GM19193 (cell line): Measurements from ENCODE around the gene TRAP1.

Experiments
- POLR2A ChIP-seq: IDR thresholded peaks from 4 replicates; pipeline ENCODE4 v1.6.1; 2011; ENCODE audit not compliant: insufficient read depth, insufficient read length; ENCODE audit errors: extremely low read depth

Gene TRAP1

GRCh38 chr16:3729161-3730112, 12.1 kb upstream of the TRAP1 start:
- no peak for TF ChIP-seq POLR2A

DNA sequence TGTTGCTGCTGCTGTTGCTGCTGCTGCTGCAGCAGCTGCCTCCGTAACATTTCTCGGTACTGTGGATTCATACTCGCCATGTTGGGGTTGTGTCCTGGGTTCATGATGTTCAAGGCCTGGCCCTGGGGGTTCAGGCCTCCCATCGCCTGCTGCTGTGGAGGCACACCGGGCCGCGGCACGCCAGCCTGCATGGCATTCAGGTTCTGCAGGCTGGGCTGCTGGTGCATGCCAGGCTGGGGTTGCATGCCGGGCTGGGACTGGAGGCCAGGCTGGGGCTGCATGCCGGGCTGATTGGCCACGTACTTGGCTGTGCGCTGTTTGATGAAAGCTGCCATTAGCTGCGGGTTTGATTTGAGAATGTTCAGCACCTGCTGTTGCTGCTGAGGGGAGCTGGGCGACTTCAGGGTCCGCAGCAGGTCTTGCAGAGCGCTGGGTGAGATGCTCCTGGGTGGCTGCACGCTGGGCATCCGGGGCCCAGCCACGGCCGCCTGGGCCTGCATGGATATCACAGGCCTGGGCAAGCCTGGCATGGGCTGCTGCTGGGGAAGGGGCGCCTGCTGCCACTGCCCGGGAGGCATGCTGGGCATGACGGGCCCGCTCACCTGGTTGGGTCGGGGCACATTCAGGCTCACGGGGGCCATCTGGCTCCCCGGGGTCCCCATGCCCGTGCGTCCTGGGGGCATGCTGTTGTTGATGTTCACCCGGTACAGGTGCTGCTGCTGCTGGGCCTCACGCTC, 11.3 kb upstream of the TRAP1 start:
- TF ChIP-seq POLR2A: no peak

DNA sequence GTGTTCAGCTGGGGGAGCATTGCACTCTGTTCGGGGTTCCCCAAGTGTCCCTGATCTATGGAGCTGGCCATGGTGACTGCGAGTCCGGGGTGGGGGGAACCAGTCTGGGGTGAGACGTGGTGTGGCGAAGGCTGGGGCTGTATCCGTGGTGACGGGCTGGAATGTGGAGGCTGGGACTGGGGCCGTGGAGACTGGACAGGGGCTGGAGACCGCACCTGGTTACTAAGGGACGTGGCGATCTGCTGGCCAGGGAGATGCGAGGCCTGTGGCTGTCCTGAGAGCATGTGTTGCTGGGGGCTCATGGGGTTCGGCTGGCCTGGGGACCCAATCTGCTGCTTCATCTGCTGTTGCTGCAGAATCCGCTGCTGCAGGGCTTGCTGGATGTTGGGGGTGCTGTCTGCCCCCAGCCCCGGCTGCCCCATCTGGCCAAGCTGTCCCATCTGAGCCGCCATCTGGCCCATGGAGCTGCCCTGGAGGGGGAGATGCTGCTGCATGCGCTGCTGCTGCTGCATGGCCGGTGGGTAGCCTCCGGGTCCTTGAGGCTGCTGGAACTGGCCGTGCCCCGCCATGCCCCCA, 10.6 kb upstream of the TRAP1 start:
- TF ChIP-seq POLR2A: no peak

GRCh38 chr16:3726021-3726687, 8.8 kb upstream of the TRAP1 start:
- TF ChIP-seq POLR2A: no peak

DNA sequence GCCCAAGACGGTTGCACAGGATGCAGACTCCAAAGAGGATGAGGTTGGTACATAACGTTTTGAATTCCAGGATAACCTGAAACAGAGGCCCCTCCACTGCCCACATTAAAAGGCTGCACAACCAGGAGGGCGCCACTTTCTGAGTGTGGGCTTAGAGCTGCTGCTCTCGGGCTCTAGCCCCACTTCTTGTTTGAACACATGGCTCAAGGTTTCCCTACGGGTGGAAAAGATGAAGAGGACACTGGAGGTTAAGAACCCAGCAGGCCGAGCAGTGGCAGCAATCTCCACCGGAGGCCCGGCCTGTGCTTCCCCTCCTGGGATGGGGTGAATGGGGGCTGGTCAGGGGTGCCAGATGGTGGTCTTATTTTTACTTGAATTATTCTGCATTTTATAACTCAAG, 8.0 kb upstream of the TRAP1 start:
- TF ChIP-seq POLR2A: no peak

DNA sequence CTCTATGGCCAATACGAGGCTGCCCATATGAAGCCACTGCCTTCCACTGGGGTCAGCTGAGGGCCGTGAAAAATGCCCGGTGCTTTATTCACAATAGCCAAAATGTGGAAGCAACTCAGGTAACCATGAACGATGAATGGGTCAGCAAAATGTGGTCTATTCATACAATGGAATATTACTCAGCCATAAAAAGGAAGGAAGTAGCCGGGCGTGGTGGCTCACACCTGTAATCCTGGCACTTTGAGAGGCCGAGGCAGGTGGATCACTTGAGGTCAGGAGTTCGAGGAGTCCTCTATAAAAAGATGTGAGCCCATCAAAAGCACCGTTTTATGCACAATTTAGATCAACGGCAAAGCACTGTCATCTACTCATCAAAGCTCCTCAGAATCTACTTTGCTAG, 5.2 kb upstream of the TRAP1 start:
- no peak for TF ChIP-seq POLR2A

DNA sequence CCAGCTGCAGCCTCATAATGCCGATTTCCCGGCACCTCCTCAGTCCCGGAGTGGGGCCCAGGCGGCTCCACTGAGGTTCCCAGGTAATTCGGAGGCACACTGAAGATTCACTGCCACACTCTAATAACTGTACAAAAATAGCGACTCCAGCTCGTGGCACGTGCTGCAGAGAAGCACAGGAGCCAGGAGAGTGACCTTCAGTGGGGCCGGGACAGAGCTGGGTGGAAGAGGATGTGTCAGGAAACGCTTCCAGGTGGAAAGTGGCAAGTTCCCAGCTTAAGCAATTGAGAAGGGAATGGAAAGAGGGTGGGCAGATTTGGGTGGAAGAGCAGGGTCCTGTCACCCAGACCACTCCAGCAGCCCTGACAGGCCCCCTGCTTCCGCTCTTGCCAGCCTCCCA, 3.1 kb upstream of the TRAP1 start:
- TF ChIP-seq POLR2A: no peak

DNA sequence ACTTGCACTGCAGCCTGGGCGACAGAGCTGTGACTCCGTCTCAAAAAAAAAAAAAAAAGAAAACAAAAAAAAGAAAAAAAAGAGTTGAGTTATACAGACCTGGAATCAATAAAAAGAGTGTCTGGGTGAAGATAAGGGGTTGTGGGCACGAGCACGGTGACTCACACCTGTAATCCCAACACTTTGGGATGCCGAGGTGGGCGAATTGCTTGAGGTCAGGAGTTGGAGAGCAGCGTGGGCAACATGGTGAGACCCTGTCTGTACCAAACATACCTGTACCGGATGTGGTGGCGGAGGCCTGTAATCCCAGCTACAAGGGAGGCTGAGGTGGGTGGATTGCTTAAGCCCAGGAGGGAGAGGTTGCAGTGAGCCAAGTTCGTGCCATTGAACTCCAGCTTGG, 1.3 kb upstream of the TRAP1 start:
- no peak for TF ChIP-seq POLR2A

GRCh38 chr16:3718019-3718391, 681 bp upstream of the TRAP1 start:
- TF ChIP-seq POLR2A: no peak

DNA sequence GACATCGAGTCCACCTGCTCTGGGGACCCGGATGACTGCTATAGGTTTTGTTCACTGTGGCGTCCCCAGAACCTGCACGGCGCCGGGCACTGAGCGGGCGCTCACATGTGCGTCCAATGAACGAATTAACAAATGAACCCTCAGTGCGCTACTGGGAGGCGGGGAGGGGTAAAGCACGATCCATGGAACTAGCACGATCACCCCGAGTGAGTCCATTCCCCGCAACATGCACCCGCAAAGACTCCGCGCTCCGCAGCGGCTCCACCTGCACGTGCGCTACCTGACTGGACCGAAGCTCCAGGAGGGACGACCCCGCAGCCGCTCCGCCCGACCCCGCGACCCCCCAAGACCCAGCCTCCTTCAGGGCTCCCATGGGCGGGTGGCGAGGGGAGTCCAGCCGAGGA, 491 bp downstream of the TRAP1 start:
- TF ChIP-seq POLR2A: no peak

- TF ChIP-seq POLR2A: no peak
Observed at GRCh38 chr16:3715430-3715829, 1.9 kb downstream of the TRAP1 start.

DNA sequence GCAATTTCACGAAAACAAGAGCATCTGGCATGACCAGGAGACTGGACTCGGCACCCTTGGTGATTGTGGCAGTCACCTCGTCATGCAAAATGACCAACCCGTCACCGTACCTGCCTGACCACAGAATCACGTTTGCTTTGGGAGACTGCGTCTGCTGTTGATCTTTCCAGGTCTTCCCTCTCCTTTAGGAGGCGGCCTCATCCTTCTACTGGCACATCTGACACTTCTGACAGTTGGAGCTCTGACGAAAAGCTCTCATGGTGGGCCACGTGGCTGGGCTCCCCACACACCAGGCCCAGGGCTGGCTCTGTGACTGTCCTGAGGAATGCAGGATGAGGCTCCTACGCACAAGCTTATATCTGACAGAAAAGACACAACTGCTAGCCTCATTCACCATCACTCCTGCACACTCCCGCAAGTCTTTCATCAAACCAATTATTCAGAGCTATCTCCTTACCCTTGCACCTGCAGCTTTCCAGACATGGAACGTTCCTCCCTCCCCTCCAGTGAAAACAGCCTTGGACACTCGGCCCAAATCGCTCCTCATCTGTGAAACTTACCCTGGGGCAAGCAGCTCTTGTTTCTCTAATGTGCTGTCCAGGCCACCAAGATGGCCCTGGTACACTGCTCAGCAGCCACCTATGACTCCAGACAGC, 3.6 kb downstream of the TRAP1 start:
- no peak for TF ChIP-seq POLR2A

- TF ChIP-seq POLR2A: no peak
Observed at GRCh38 chr16:3712861-3713372, 4.4 kb downstream of the TRAP1 start.

GRCh38 chr16:3706253-3707012, 10.9 kb downstream of the TRAP1 start:
- TF ChIP-seq POLR2A: no peak

DNA sequence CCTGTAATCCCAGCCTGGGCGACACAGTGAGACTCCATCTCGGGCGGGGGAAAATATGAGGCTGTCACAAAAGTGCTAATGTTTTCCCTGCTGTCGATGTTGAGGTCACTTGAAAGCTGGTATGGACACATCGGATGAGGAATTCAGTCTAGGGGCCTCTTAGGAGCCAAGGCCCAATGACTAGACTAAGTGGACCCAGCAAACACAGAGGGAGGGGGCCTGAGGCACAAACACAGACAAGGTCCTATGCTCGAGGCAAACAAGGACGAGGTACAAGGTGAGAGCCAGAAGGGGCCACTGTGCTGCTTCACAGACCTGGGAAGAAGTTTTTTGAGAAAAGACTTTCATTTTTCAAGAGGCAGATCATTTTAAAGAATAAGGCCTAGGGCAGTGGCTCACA, 15.2 kb downstream of the TRAP1 start:
- TF ChIP-seq POLR2A: no peak

- TF ChIP-seq POLR2A: no peak
Observed at GRCh38 chr16:3701531-3701930, 15.8 kb downstream of the TRAP1 start.
